ENCODE data around the gene S100A12. TPM values are rescaled to one million over a fixed set of nuclear protein-coding genes. Genes with fewer than 3 reads are reported as not detected.

Gene S100A12
- total RNA-seq, 5 donors from 2014 or later (not counting 1 experiment from before 2014, with no cell fraction given): 1.1 TPM; not detected in 4

DNA sequence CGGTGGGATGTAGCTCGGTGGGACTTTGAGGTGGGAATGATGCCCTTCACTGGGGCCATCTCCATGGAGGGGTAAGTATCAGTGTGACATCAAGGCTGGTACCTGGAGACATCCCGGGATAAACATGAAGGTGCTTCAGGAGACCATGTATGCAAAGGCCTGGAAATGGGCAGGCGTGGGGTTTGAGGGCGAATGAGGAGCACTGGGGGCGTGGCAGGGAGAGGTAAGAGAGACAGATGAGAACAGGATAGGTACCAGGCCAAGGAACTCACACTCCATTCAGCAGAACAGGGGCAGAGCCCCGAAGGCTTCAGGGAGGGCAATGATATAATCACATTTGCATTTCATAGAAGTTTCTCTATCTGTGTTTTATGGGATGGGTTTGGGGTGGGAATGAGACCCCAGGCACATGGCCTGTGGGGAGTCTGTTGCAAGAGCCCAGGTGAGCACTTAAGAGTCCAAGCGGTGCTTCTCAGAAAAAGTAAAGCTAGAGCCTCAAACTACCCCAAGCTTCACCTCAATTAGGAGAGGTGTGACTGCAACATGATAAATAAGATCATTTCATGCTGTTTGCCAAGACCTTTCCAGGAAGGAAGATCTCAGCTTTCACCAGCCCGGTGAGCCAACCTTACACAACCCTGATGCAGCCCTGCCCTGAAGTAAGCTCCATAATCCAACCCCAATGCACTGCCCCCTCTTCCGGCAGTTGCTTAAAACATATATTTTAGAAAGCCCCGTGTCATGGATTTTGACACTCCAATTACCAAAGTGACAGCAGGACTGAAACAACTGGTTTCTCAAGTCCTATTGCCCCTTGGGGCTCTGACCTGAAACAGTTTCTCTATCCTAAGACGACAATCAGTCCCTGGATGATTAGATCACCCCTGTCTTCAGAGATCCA, 10.4 kb downstream of the S100A12 start:
- no peaks in the 10 kb centered on the region for H3K4me1 ChIP-seq (ENCODE audit: control insufficient read depth in 1 of 2, extremely low read depth in 1 of 2, insufficient read depth in 2 of 2, low read length in 2 of 2)
- POLR2A ChIA-PET: no interaction called here
- no peak overlapping the region for H3K4me3 ChIP-seq (ENCODE audit: control insufficient read depth in 1 of 2, extremely low read depth in 1 of 2, low read length in 1 of 2)
- H3K36me3 ChIP-seq (ENCODE audit: control insufficient read depth in 2 of 2, extremely low read depth in 1 of 2, insufficient read depth in 1 of 2, low read length in 1 of 2): no peaks in the 10 kb centered on the region
- WGBS (ENCODE audit: insufficient coverage): 83% methylated on average over 10 of the region's 12 CpGs
- H3K4me1 Mint-ChIP-seq: no peaks in the 10 kb centered on the region
- H3K27me3 Mint-ChIP-seq: peaks cover 14 to 21% of the 10 kb centered on the region in 2 donors
- CTCF ChIA-PET: no interaction called here
- H3K4me3 Mint-ChIP-seq: no peak overlapping the region
- no peak overlapping the region for H3K27ac ChIP-seq (ENCODE audit: low read length)
- DNase-seq: no peak
- no peak overlapping the region for H3K27ac Mint-ChIP-seq
- no peaks in the 10 kb centered on the region for H3K36me3 Mint-ChIP-seq
- peaks cover 0 to 10% of the 10 kb centered on the region in 2 experiments for H3K27me3 ChIP-seq (replicated peaks in 1 of 2; ENCODE audit: control insufficient read depth in 2 of 2, extremely low read depth in 1 of 2, insufficient read depth in 2 of 2, low read length in 1 of 2)
- no peaks in the 10 kb centered on the region for H3K9me3 ChIP-seq
- ATAC-seq (replicated peaks in 1 of 4): no peak
- H3K9me3 Mint-ChIP-seq: no peaks in the 10 kb centered on the region

DNA sequence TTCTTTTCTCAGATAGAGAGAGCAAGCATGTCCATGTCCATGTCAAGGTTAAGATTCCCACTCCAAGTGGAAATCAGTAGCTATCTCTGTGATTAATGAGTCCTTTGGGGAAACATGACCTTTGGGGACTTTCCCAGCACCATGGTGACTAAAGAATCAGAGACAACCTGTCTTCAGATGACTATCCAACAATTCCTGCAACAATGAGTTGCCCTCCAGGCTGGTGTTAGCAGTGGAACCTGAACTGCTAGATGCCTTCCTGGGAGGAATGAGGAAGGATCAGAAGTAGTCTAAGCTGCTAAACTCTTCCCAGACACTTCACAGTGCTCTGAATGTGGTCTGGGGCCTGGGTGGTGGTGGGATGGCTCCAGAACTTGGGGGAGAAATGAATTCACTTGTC, 11.3 kb downstream of the S100A12 start:
- ChIA-PET POLR2A (no interaction called here), CTCF (interaction anchor here in 1 of 2 donors (0.7 kb wide), 1 partner anchor 43 kb away, joined by 12 read pairs; no protein-coding TSS in a partner anchor)
- DNase-seq (no peak), ATAC-seq (replicated peaks in 1 of 4) (no peak)
- Histone ChIP-seq H3K27ac (ENCODE audit: low read length) (no peak overlapping the region), H3K9me3 (no peaks in the 10 kb centered on the region), H3K36me3 (ENCODE audit: control insufficient read depth in 2 of 2, extremely low read depth in 1 of 2, insufficient read depth in 1 of 2, low read length in 1 of 2) (no peaks in the 10 kb centered on the region), H3K27me3 (replicated peaks in 1 of 2; ENCODE audit: control insufficient read depth in 2 of 2, extremely low read depth in 1 of 2, insufficient read depth in 2 of 2, low read length in 1 of 2) (peaks cover 0 to 13% of the 10 kb centered on the region in 2 experiments), H3K4me1 (ENCODE audit: control insufficient read depth in 1 of 2, extremely low read depth in 1 of 2, insufficient read depth in 2 of 2, low read length in 2 of 2) (no peaks in the 10 kb centered on the region), H3K4me3 (ENCODE audit: control insufficient read depth in 1 of 2, extremely low read depth in 1 of 2, low read length in 1 of 2) (no peak overlapping the region)
- Mint-ChIP-seq H3K27ac (no peak overlapping the region), H3K4me3 (no peak overlapping the region), H3K4me1 (no peaks in the 10 kb centered on the region), H3K9me3 (no peaks in the 10 kb centered on the region), H3K27me3 (peaks cover 14% of the 10 kb centered on the region in 2 donors), H3K36me3 (no peaks in the 10 kb centered on the region)

DNA sequence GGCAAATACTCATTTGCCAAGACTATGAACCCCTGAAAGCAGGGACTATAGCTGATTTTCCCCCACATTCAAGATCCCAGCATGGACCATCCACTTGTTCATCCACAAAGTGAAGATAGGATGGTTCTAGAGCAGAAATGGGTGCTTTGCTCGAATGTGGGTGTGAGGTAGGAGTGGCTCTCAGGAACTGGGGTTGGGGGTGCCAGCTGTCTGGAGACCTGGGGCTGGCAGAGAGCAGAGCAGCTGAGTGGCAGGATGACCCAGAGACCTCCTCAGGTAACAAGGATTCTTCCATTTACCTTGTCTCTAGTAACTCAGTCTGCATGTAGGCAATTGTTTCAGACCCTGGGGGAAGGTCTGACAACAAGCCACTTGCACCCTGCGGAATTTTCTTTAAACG, 11.8 kb downstream of the S100A12 start:
- no peaks in the 10 kb centered on the region for H3K9me3 Mint-ChIP-seq
- ATAC-seq (replicated peaks in 1 of 4) (no peak), DNase-seq (no peak)
- H3K27me3 Mint-ChIP-seq: peaks cover 14% of the 10 kb centered on the region in 2 donors
- H3K4me1 Mint-ChIP-seq: peaks cover 0 to under 1% (median 0%) of the 10 kb centered on the region in 3 donors
- no peak overlapping the region for H3K4me3 Mint-ChIP-seq
- CTCF ChIA-PET: no interaction called here
- POLR2A ChIA-PET: no interaction called here
- no CpG with 5 or more reads among the region's 3 CpGs for WGBS (ENCODE audit: insufficient coverage)
- no peaks in the 10 kb centered on the region for H3K36me3 Mint-ChIP-seq
- no peak overlapping the region for H3K27ac Mint-ChIP-seq
- Histone ChIP-seq H3K9me3 (no peaks in the 10 kb centered on the region), H3K4me3 (ENCODE audit: control insufficient read depth in 1 of 2, extremely low read depth in 1 of 2, low read length in 1 of 2) (no peak overlapping the region), H3K27me3 (replicated peaks in 1 of 2; ENCODE audit: control insufficient read depth in 2 of 2, extremely low read depth in 1 of 2, insufficient read depth in 2 of 2, low read length in 1 of 2) (peaks cover 0 to 13% of the 10 kb centered on the region in 2 experiments), H3K27ac (ENCODE audit: low read length) (no peak overlapping the region), H3K4me1 (ENCODE audit: control insufficient read depth in 1 of 2, extremely low read depth in 1 of 2, insufficient read depth in 2 of 2, low read length in 2 of 2) (no peaks in the 10 kb centered on the region), H3K36me3 (ENCODE audit: control insufficient read depth in 2 of 2, extremely low read depth in 1 of 2, insufficient read depth in 1 of 2, low read length in 1 of 2) (no peaks in the 10 kb centered on the region)

- no peaks in the 10 kb centered on the region for H3K9me3 Mint-ChIP-seq
- POLR2A ChIA-PET: no interaction called here
- peaks cover 10 to 14% (median 13%) of the 10 kb centered on the region in 3 donors for H3K4me1 Mint-ChIP-seq
- Histone ChIP-seq H3K4me3 (ENCODE audit: control insufficient read depth in 1 of 2, extremely low read depth in 1 of 2, low read length in 1 of 2) (no peak overlapping the region), H3K27ac (ENCODE audit: low read length) (no peak overlapping the region), H3K9me3 (no peaks in the 10 kb centered on the region), H3K27me3 (replicated peaks in 1 of 2; ENCODE audit: control insufficient read depth in 2 of 2, extremely low read depth in 1 of 2, insufficient read depth in 2 of 2, low read length in 1 of 2) (peaks cover 0 to 15% of the 10 kb centered on the region in 2 experiments), H3K36me3 (ENCODE audit: control insufficient read depth in 2 of 2, extremely low read depth in 1 of 2, insufficient read depth in 1 of 2, low read length in 1 of 2) (no peaks in the 10 kb centered on the region), H3K4me1 (ENCODE audit: control insufficient read depth in 1 of 2, extremely low read depth in 1 of 2, insufficient read depth in 2 of 2, low read length in 2 of 2) (peaks cover 4 to 12% of the 10 kb centered on the region in 2 experiments)
- peaks cover 14% of the 10 kb centered on the region in 2 donors for H3K27me3 Mint-ChIP-seq
- no peaks in the 10 kb centered on the region for H3K36me3 Mint-ChIP-seq
- 40% methylated on average over 1 of the region's 3 CpGs for WGBS (ENCODE audit: insufficient coverage)
- no peak overlapping the region for H3K27ac Mint-ChIP-seq
- ATAC-seq (replicated peaks in 1 of 4): no peak
- H3K4me3 Mint-ChIP-seq: no peak overlapping the region
- DNase-seq: no peak
- CTCF ChIA-PET: no interaction called here
Observed at GRCh38 chr1:153362187-153362775, 13.1 kb downstream of the S100A12 start.

DNA sequence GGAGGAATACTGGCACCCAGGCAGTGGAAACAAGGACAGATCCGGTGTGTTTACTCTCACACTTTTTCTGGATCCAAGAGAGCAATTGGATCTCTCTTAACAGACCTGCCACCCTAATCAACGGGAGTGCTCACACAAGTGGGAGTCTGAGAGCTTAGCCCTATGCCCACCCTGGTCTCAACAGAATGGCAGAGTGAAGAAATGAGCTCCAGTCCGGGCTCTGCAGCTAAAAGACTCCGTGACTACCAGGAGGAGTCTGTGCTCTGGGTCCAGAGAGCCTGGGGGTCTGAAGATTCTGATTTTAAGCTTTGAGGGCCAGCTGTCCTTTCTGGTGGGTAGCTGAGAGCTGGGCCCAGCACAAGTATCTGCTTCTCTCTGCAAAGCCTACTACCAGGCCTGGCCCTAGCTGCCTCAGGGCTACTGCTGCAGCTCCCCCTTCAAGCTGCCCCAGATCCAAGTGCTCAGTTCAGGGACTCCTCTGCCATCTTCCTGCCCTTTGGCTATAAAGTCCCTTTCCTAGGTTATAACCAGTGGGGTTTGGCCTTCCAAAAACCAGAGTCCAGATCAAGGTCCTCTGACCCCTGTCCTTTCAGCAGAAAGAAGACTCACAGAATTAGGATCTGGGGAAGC, 13.8 kb downstream of the S100A12 start:
- H3K27me3 Mint-ChIP-seq: peaks cover 14% of the 10 kb centered on the region in 2 donors
- no peak overlapping the region for H3K27ac ChIP-seq (ENCODE audit: low read length)
- ChIA-PET CTCF (no interaction called here), POLR2A (no interaction called here)
- no peaks in the 10 kb centered on the region for H3K36me3 ChIP-seq (ENCODE audit: control insufficient read depth in 2 of 2, extremely low read depth in 1 of 2, insufficient read depth in 1 of 2, low read length in 1 of 2)
- H3K4me3 Mint-ChIP-seq: no peak overlapping the region
- no peak for ATAC-seq (replicated peaks in 1 of 4)
- WGBS (ENCODE audit: insufficient coverage): 68% methylated on average over 3 of the region's 4 CpGs
- H3K9me3 Mint-ChIP-seq: no peaks in the 10 kb centered on the region
- H3K4me1 Mint-ChIP-seq: peaks cover 17 to 21% (median 20%) of the 10 kb centered on the region in 3 donors
- no peak overlapping the region for H3K27ac Mint-ChIP-seq
- no peaks in the 10 kb centered on the region for H3K36me3 Mint-ChIP-seq
- H3K4me1 ChIP-seq (ENCODE audit: control insufficient read depth in 1 of 2, extremely low read depth in 1 of 2, insufficient read depth in 2 of 2, low read length in 2 of 2): peaks cover 6 to 19% of the 10 kb centered on the region in 2 experiments
- H3K27me3 ChIP-seq (replicated peaks in 1 of 2; ENCODE audit: control insufficient read depth in 2 of 2, extremely low read depth in 1 of 2, insufficient read depth in 2 of 2, low read length in 1 of 2): peaks cover 0 to 18% of the 10 kb centered on the region in 2 experiments
- no peaks in the 10 kb centered on the region for H3K9me3 ChIP-seq
- no peak for DNase-seq
- H3K4me3 ChIP-seq (ENCODE audit: control insufficient read depth in 1 of 2, extremely low read depth in 1 of 2, low read length in 1 of 2): no peak overlapping the region

GRCh38 chr1:153360592-153361479, 14.6 kb downstream of the S100A12 start:
- peaks cover 6 to 19% of the 10 kb centered on the region in 2 experiments for H3K4me1 ChIP-seq (ENCODE audit: control insufficient read depth in 1 of 2, extremely low read depth in 1 of 2, insufficient read depth in 2 of 2, low read length in 2 of 2)
- 84% methylated on average over 9 of the region's 11 CpGs for WGBS (ENCODE audit: insufficient coverage)
- H3K4me3 ChIP-seq (ENCODE audit: control insufficient read depth in 1 of 2, extremely low read depth in 1 of 2, low read length in 1 of 2): no peak overlapping the region
- Mint-ChIP-seq H3K4me1 (peaks cover 19 to 26% (median 23%) of the 10 kb centered on the region in 3 donors), H3K36me3 (no peaks in the 10 kb centered on the region), H3K9me3 (no peaks in the 10 kb centered on the region), H3K27ac (no peak overlapping the region), H3K4me3 (no peak overlapping the region), H3K27me3 (peaks cover 12 to 14% of the 10 kb centered on the region in 2 donors)
- DNase-seq: no peak
- POLR2A ChIA-PET: interaction anchor here in 1 of 2 donors (0.6 kb wide), 1 partner anchor 19 kb away, joined by 4 read pairs; no protein-coding TSS in a partner anchor
- CTCF ChIA-PET: no interaction called here
- H3K27ac ChIP-seq (ENCODE audit: low read length): no peak overlapping the region
- no peaks in the 10 kb centered on the region for H3K36me3 ChIP-seq (ENCODE audit: control insufficient read depth in 2 of 2, extremely low read depth in 1 of 2, insufficient read depth in 1 of 2, low read length in 1 of 2)
- no peaks in the 10 kb centered on the region for H3K9me3 ChIP-seq
- H3K27me3 ChIP-seq (replicated peaks in 1 of 2; ENCODE audit: control insufficient read depth in 2 of 2, extremely low read depth in 1 of 2, insufficient read depth in 2 of 2, low read length in 1 of 2): peaks cover 0 to 18% of the 10 kb centered on the region in 2 experiments
- no peak for ATAC-seq (replicated peaks in 1 of 4)
